WERI-Rb-1 (cell line): ENCODE results near the gene C11orf21.
"Not testable (repeated sequence)": the region's sequence is repeated elsewhere in the genome, so short reads cannot be mapped to it uniquely, and the experiment has no call there.

Source experiments
- DNase-seq: peaks from one replicate; pipeline ENCODE4 v3.0.0-alpha.2; 2020
- H3K27ac ChIP-seq: fragments of 250-450 bp; sonication (Bioruptor Pico); 2 replicates; pipeline ENCODE4 v1.5.1; 2020; ENCODE audit warnings: mild to moderate bottlenecking, moderate library complexity
- H3K27me3 ChIP-seq: fragments of 250-450 bp; sonication (Bioruptor Pico); 2 replicates; pipeline ENCODE4 v1.5.1; 2021; ENCODE audit warnings: mild to moderate bottlenecking, low read depth, moderate library complexity; ENCODE audit not compliant: insufficient read depth, severe bottlenecking
- H3K36me3 ChIP-seq: fragments of 250-450 bp; sonication (Bioruptor Pico); 2 replicates; pipeline ENCODE4 v1.5.1; 2020; ENCODE audit warnings: mild to moderate bottlenecking, moderate library complexity
- H3K4me3 ChIP-seq: 2 replicates; pipeline ENCODE4 v1.5.1; 2011; ENCODE audit warnings: low read depth, mild to moderate bottlenecking, control low read depth, low read length
- H3K9me3 ChIP-seq: fragments of 250-450 bp; sonication (Bioruptor Pico); 2 replicates; pipeline ENCODE4 v1.5.1; 2021; ENCODE audit warnings: mild to moderate bottlenecking, moderate library complexity; ENCODE audit not compliant: severe bottlenecking
- TF ChIP-seq, protein P1 (sequence below): IDR thresholded peaks from 2 replicates; pipeline ENCODE4 v1.5.1; 2011; ENCODE audit warnings: low read depth, mild to moderate bottlenecking, control low read depth, inconsistent platforms, low read length

The C11orf21 gene

DNA sequence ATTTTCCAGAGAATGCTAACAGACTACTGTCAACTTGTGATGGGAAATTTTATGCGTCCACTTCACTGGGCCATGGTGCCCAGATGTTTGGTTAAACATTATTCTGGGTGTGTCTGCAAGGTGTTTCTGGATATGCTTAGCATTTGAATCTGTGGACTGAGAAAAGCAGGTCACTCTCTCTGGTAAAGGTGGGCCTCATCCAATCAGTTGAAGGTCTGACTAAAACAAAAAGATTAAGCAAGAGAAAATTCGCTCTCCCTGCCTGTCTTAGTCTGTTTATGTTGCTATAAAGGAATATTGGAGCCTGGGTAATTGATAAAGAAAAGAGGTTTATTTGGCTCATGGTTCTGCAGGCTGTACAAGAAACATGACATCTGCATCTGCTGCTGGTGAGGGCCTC lies 43.3 kb upstream of the C11orf21 start:
- H3K27me3 ChIP-seq = peaks cover 4% of the 10 kb centered on the region
- no peak overlapping the region for H3K27ac ChIP-seq
- no peak for DNase-seq
- no peak overlapping the region for H3K4me3 ChIP-seq
- H3K9me3 ChIP-seq = peaks cover 8% of the 10 kb centered on the region
- TF ChIP-seq, protein P1, sequence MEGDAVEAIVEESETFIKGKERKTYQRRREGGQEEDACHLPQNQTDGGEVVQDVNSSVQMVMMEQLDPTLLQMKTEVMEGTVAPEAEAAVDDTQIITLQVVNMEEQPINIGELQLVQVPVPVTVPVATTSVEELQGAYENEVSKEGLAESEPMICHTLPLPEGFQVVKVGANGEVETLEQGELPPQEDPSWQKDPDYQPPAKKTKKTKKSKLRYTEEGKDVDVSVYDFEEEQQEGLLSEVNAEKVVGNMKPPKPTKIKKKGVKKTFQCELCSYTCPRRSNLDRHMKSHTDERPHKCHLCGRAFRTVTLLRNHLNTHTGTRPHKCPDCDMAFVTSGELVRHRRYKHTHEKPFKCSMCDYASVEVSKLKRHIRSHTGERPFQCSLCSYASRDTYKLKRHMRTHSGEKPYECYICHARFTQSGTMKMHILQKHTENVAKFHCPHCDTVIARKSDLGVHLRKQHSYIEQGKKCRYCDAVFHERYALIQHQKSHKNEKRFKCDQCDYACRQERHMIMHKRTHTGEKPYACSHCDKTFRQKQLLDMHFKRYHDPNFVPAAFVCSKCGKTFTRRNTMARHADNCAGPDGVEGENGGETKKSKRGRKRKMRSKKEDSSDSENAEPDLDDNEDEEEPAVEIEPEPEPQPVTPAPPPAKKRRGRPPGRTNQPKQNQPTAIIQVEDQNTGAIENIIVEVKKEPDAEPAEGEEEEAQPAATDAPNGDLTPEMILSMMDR = no peak
- H3K36me3 ChIP-seq = no peaks in the 10 kb centered on the region

DNA sequence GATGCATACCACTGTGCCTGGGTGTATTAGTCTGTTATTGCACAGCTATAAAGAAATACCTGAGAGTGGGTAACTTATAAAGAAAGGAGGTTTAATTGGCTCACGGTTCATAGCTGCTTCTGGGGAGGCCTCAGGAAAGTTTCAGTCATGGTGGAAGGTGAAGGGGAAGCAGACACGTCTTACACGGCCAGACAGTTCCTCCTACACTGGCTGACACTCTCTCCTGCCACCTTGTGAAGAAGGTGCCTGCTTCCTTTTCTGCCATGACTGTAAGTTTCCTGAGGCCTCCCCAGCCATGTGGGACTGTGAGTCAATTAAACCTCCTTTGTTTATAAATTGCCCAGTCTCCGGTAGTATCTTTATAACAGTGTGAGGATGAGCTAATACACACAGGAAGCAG lies 41.8 kb upstream of the C11orf21 start:
- Histone ChIP-seq H3K36me3 (no peaks in the 10 kb centered on the region), H3K27ac (no peak overlapping the region), H3K9me3 (peaks cover 2% of the 10 kb centered on the region)

GRCh38 chr11:2342981-2343380 lies 41.3 kb upstream of the C11orf21 start:
- Histone ChIP-seq H3K4me3 (no peak overlapping the region), H3K27ac (no peak overlapping the region), H3K36me3 (no peaks in the 10 kb centered on the region), H3K27me3 (peaks cover 6% of the 10 kb centered on the region), H3K9me3 (no peaks in the 10 kb centered on the region)
- TF ChIP-seq, protein P1 = no peak
- no peak for DNase-seq

More for the DNA sequence above, 41.8 kb upstream of the C11orf21 start:
- Histone ChIP-seq H3K4me3 (no peak overlapping the region), H3K27me3 (peaks cover 6% of the 10 kb centered on the region)
- TF ChIP-seq, protein P1 = no peak
- no peak for DNase-seq

GRCh38 chr11:2342557-2342956 lies 40.8 kb upstream of the C11orf21 start:
- Histone ChIP-seq H3K9me3 (no peaks in the 10 kb centered on the region), H3K27ac (no peak overlapping the region), H3K27me3 (peaks cover 6% of the 10 kb centered on the region), H3K4me3 (no peak overlapping the region), H3K36me3 (no peaks in the 10 kb centered on the region)
- DNase-seq = no peak
- TF ChIP-seq, protein P1 = no peak

GRCh38 chr11:2338760-2339159 lies 37.0 kb upstream of the C11orf21 start:
- not testable (repeated sequence) for H3K4me3 ChIP-seq, H3K36me3 ChIP-seq, H3K9me3 ChIP-seq, DNase-seq, H3K27me3 ChIP-seq, H3K27ac ChIP-seq

GRCh38 chr11:2335286-2335685 lies 33.6 kb upstream of the C11orf21 start:
- not testable (repeated sequence) for H3K36me3 ChIP-seq, H3K27ac ChIP-seq, H3K27me3 ChIP-seq, H3K4me3 ChIP-seq, H3K9me3 ChIP-seq, DNase-seq

DNA sequence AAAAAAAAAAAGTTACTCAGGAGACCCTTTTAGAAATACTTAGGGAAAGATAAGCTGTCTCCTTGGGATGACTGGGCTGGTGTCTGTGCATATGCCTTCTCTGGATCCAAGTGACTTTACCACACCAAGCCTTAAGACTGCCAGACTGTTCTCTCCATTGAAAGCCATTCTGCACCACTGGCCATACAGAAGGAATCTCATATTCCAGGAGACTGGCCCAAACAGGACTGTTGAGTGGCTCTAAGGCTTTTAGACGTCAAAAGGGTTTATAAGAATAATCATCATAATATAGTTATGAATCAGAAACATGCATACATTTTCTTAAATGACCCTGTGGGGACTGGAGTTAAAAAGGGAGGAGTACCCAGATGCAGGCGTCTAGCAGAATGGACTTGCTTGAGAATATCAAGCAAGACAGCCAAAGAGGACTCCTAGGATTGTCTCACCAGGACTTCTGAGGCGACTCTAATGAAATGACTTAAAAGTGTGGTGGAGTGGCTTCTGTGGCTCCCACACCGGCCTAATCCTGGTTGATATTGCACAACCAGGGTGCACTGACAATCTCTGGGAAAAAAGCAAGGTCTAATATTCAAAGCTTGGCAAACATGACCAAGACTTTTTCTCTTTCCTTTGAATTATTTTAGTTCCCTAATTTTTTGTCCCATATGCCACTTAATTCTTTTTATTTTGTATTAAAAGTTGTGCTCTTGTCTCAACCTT lies 31.9 kb upstream of the C11orf21 start:
- H3K9me3 ChIP-seq, H3K4me3 ChIP-seq, H3K27ac ChIP-seq, H3K36me3 ChIP-seq, DNase-seq, H3K27me3 ChIP-seq: not testable (repeated sequence)

DNA sequence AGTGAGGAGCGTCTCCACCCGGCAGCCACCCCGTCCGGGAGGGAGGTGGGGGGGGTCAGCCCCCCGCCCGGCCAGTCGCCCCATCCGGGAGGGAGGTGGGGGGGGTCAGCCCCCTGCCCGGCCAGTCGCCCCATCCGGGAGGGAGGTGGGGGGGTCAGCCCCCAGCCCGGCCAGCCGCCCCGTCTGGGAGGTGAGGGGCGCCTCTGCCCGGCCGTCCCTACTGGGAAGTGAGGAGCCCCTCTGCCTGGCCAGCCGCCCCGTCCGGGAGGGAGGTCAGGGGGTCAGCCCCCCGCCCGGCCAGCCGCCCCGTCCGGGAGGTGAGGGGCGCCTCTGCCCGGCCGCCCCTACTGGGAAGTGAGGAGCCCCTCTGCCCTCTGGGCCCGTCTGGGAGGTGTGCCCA lies 30.9 kb upstream of the C11orf21 start:
- H3K9me3 ChIP-seq, H3K36me3 ChIP-seq, H3K27me3 ChIP-seq, H3K4me3 ChIP-seq, H3K27ac ChIP-seq, DNase-seq: not testable (repeated sequence)
